LHCN-M2 (cell line): Measurements from ENCODE around the gene GANAB. TPM values are rescaled to one million over a fixed set of nuclear protein-coding genes. Genes with fewer than 3 reads are reported as not detected.
A peak's percentile ranks its signal among the peaks of the same experiment; 100 is the strongest.
"Not testable (repeated sequence)": the region's sequence is repeated elsewhere in the genome, so short reads cannot be mapped to it uniquely, and the experiment has no call there.

ENCODE experiments used
- DNase-seq: peaks from one replicate; pipeline ENCODE4 v3.0.0-alpha.2; 2012; ENCODE audit warnings: low read depth
- total RNA-seq: library from RNA; depleted of rRNA; stranded (reverse); fragments of >200 nt; gene quantifications from 2 replicates; pipeline ENCODE4 v1.2.3, GENCODE V29; 2014

Gene GANAB
- total RNA-seq, 1 experiment from 2014 or later, result 299 TPM

DNA sequence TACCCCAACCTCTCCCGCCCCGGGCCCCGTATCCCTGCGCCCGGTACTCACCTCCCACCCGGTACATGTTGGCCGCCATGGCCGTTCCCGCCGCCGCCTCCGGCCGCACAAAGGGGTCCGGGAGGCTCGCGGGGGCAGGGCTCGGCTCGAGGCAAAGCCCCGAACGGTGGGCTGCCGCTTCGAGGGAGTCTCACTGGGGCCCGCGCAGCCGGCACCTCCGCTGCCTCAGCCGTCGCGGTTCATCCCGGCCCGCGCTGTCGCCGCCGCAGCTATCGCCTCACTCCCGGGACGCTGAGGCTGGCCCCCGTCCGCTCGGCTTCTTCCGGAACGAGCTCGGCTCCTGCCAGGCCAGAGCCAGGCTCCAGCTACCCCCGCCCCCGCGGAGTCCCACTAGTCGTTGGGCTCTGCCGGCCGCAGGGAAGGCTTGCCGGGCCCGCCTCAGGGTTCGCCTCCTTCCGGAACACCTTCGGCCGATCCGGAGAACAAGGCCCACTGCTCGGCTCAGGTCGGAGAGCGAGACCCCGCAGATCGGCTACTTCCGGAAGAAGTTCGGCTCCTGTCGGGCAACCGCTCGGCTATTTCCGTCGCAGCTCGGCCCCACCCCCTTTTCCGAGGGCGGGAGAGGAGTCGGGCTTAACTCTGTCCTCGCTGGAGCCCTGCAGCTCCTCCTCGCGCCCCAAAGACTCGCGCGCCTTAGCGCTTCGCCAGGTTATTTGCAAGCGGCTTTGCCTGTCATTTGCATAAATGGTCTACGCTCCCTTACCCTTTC is 44.9 kb downstream of the GANAB start, which contains the start of gene MTA2:
Gene MTA2 (minus strand): TSS at position 494 of the 769 bp plus-strand sequence. CDS start 415 bp downstream, at position 79.
- DNase-seq, result peak; percentile 96

DNA sequence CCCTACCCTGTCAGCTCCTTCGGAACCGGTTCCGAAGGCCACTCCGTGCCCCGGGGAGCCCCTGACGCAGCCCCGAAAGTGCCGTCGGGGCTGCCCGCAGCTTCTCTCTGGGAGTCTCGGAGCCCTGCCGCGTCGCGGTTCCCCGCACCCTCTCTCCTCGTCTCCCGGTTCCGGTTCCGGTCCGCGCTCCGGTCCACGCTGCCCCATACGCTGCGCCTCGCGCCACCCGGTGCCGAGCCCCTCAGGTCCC is 45.4 kb downstream of the GANAB start:
- DNase-seq, result no peak

DNA sequence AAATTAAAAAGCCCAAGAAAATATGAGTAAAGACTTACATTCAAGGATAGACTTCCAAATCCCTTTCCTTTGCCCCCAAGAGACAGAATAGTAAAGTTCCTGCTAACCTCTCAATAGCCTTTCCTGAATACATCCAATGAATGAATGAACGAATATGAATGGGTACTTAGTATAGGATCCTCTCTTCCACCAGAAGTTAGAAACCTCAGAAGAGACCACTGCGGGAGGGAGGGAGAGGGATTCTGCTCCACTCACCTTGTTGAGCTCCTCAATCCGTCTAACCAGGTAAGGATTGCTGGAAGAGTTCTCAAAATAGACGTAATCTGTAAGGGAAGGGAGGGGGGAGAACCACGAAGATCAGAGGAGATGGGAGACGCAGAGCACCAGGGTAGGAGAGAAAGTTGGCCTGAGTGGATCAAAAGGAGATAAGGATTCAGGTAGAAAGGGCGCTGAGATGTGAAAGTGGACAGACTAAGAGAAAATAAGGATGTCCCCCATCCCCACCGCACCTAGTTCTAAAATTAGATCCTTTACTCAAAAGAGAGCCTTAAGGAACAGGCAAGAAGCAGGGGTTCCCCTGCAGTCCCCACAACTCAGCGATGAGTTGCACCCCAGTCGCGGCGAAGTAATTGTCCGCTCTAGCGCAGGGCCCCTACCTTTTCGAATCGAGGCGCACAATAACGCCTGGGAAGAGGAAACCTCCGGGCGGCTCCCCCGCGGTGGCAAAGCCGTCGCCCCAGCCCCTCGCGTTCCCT is 45.9 kb downstream of the GANAB start:
- no peak for DNase-seq

DNA sequence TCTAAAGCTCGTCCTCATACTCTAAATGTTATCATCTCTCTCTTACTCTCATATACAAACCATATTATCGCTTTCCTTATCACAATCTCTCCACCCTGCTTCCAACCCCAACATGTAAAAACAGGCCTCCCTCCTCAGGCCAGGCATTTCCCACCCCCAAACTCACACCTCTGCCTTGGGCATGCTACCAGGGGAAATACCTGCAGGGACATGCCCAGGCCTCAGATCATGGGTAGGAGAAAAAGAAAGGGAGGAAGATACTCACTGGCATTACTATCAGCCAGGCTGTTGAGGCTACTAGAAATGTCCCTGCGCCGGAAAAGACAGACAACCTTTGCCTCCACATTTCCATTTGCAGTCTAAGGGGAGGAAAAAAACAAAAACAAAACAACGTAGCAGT is 46.5 kb downstream of the GANAB start:
- no peak for DNase-seq

DNA sequence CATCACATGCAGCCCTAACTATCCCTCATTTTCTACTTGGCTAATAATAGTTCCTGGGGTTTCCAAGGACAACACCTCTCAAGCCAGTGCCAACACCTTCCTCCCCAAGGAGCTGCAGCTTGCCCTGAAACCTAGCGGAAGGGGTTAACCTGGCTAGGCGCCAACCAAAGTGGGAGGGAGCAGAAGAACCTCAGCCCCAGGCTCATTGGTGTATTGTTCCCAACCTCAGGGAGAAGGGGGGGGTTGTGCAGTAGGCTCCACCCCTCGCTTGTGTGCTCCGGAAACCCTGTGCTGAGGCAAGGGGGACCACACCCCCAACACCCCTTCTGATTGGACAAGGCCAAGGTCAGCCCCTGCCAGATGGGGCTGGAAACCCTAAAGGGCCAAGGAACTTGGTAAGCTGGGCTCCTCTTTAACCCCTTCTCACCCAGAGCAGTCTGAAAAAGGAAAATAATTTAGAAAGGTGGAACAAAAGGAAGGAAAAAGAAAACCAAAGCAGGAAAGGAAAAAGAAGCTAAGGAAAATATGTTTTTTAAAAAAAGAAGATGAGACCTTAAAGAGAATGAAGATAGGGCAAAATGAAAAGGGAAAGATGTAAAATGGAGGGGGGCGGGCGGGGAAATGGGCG is 47.2 kb downstream of the GANAB start:
- peak; percentile 99 for DNase-seq

DNA sequence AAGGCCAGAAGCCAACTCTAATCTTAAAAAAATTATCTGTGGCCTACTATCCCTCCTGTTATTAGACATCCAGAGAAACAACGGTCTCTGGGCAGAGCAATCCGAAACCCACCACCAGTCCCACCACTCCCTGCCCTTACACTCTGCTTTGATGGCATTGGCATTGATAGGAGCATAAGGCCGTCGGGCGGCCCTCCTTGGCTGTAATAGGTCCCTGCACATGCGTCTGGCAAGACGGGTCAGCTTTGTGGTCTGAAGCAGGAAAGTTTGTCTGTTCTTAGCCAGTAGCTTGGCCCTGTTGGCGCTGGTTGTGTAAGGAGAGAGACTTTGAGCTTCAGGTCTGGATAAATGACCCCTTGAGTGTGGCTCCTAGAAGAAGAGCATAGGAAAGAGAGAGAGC is 51.3 kb downstream of the GANAB start:
- DNase-seq, result no peak

DNA sequence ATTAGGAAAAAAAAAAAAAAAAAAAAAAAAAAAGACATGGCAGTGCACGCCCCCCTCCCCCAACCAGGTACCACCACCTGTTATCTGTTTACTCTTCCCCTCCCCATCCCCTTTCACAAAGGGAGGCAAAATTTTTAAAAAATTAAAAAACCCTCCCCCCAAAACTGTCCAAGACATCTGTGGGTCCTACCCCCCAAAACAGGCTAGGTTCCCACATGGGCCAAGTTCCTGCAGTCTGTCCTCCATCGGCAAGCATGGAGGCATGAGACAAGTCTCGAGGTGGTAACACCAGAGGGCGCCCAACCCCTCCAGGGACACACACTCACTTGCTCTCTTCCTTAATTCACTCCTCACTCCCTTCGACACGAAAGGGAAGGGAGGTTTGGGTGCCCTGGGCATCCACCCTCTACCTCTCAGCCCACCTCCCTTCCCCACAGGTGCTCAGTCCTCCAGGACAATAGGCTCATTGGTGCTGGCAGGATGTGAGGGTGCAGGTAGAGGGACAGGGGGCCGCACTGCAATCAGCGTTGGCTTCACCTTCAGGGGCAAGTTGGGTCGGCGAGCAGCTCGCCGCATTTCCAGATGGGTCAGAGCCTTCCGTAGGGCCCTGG is 52.9 kb downstream of the GANAB start:
- peak; percentile 78 for DNase-seq

DNA sequence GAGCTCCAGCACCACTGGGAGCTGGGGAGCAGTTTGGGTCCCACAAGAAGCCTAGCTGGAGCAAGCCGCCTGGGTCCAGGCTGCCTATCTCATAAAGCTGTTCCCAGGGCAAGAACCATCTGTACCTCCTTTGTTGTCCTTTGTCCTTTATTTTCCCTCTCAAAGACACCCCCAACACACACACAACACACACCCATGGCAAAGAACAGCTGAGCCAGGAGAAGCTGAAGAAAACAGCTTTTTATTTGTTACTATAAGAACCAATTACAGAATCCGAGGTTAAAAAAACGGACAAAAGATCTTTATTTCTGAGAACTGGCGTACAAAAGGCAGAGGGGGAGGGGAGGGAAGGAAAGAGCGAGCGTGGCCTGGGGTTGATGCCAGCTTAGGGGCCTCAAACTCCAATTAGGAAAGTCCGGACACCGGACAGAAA is 53.4 kb downstream of the GANAB start:
- DNase-seq, result no peak

DNA sequence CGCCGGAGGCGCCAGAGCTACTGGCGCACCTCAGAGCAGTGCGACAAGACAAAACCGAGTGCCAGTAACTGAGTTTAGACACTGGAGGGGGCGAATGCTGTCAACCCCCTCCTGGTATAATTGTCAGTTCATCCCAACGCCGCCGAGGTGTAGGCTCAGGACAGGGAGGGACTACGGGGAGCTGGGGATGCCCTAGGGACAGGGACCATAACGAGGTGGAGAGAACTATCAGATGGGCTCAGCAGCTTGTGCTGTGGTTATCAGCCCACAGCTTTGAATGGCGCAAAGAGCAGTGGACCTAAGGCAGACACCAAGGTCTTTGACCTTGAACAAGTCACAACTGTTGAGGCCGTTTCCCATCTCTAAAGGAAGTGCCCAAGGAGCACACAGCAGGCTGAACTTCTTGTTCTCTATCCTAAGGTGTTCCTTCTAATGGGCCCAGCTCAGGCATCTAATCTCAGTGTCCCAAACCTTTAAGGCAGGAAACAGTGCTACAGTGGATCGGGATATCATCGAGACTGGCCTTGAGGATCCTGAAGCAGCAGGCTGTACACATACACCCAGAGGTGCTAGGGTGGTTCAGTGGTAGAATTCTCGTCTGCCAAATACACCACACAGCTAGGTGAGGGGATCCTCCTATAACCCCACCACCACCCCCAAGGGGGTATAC is 54.1 kb downstream of the GANAB start:
- no peak for DNase-seq

DNA sequence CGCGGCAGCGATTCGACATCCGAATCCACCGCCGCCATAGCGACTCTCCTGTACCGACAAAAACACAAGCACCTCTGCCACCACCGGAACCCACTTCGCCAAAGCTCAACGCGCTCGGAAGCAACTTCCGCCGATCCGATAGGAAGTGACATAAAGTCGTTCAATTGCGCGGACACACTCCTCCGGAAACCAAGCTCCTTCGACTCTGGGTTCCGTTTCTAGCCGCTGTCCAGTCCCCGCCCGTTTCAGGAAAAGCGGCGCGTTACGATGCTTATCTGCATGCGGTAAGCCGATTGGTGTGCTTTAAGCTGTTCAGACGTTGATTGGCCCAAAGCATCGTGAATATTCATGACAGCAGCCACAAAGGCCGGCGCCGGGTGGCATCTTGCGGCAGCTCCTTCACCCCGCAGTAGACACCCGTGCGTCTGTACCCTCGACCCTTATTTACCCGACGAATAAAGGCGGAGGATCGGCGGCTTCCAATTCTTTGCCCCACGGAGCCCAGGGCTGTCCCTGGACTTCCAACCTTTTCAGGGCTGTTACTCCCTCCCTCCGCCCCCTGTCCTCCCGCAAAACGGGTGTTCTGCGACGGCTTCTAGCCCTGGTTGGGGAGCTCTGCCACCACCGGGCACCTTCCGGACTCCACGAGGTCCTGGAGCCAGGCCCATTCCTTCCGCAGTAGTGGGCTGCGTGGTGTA is 54.8 kb downstream of the GANAB start, which contains the start of gene TUT1:
Gene TUT1 (minus strand): TSS at position 76 of the 698 bp plus-strand sequence. CDS start 38 bp downstream, at position 38.
- peak; percentile 99 for DNase-seq

DNA sequence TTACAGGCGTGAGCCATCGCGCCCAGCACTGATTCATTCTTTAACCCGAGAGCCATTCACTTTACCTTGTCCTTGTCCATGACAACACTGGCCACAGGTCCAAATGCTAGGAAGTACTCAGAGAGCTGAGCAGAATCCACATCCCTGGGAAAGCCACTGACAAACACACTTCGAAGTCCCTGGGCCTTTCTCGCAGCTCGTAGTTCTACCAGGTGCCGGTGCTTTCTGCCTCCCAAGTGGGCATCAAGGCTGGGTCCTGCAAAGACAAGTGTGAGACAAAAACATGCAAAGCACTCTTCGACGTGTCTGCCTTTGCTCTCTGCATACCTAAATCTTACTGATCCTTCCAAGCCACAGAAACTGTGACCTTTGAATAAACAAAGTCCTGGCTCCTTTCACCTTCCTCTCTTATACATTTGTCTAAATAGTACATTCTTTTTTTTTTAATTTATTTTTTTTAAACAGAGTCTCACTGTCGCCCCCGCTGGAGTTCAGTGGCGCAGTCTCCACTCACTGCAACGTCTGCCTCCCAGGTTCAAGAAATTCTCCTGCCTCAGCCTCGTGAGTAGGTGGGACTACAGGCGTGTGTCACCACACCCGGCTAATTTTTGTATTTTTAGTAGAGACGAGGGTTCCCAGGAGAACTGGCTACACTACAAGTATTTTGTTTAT is 57.3 kb downstream of the GANAB start:
- no peak for DNase-seq

DNA sequence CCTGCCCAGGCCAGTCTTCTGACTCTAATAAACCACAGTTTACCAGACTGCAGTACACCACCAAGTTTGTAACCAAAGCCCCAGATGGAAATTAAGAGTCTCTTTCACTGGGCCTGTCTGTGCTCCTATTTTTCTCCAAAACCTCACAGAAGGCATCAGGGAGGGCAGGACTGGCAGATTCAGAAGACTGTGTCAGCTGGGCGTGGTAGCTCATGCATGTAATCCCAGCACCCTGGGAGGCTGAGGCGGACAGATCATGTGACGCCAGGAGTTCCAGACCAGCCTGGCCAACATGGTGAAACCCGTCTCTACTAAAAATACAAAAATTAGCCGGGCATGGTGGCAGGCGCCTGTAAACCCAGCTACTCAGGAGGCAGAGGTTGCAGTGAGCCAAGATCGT is 61.1 kb downstream of the GANAB start:
- DNase-seq, result not testable (repeated sequence)

DNA sequence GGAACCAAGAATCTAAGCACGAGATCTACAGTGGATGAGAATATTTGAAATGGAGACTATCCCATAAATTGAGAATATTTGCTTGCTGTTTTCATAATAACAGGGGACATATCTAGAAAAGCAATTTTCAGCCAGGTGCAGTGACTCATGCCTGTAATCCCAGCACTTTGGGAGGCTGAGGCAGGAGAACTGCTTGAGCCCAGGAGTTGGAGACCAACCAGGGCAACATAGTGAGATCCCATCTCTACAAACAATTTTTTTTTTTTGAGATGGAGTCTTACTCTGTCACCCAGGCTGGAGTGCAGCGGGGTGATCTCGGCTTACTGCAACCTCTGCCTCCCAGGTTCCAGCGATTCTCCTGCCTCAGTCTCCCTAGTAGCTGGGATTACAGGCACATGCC is 64.7 kb downstream of the GANAB start:
- DNase-seq, result not testable (repeated sequence)

DNA sequence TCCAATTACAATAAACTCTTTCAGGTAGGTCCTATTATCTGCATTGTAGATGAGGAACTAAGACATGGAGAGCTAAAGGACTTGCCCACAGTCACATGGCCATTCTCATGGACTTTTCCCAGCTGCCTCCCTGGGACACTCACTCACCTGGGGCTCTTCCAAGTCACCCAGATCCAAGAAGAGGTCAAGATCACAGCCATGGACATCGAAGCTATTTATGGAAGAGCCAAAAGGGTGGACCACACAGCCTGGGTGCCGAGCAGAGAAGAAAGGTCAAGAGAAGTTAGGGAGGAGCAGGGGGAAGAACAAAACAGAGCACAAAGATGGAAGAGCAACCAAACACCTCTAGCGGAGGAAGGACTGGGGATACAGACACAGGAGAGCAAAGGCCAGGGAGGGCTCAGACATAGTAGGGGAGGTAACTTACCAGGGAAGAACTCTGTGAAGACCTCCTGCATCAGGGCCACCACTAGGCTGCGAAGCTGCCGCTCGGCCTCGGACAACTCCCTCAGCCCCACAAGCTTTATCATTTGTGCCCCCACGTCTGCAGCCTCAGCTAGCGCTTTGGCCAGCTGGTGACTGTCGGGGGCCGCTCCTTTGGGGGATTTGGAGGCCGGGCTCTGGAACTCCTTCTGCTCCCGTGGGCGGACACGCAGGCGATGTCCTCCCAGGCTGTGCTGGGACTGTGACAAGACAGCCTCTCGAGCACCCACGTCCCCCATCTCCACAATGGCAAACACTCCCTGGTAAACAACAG is 65.3 kb downstream of the GANAB start:
- DNase-seq, result no peak

DNA sequence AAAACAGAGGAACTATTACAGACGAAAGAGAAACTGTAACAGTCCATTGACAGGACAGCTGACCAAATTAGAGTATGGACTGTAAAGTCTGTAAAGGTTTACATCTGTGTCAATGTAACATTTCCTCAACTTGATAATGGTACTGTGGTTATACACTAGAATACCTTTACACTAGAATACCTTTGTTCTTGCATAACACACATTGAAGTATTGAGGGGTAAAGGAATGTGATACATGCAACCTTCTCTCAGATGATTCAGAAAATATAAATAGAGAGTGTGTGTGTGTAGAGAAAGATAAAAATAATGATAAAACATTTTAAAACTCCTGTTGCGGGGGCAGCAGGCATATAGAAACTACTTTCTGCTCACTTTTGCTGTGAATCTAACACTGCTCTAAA is 67.2 kb downstream of the GANAB start:
- DNase-seq, result no peak

DNA sequence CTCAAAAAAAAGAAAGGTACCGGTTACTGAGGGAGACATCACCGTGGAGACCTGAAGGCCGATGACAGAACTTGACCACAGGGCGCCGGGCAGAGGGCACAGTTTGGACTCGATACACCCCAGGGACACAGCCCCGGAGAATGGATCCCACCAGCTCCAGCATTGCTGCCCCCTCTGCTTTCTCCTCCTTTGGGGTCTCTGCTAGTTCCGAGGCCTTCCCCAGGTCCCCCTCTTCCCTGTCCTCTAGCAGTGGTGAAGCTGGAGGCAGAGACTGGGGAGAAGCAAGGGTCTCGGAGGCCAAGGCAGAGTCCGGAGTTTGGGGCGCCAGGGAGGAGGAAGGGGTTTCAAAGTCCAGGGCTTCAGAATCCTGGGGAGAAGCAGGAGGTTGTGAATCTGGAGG is 67.9 kb downstream of the GANAB start:
- DNase-seq, result no peak

DNA sequence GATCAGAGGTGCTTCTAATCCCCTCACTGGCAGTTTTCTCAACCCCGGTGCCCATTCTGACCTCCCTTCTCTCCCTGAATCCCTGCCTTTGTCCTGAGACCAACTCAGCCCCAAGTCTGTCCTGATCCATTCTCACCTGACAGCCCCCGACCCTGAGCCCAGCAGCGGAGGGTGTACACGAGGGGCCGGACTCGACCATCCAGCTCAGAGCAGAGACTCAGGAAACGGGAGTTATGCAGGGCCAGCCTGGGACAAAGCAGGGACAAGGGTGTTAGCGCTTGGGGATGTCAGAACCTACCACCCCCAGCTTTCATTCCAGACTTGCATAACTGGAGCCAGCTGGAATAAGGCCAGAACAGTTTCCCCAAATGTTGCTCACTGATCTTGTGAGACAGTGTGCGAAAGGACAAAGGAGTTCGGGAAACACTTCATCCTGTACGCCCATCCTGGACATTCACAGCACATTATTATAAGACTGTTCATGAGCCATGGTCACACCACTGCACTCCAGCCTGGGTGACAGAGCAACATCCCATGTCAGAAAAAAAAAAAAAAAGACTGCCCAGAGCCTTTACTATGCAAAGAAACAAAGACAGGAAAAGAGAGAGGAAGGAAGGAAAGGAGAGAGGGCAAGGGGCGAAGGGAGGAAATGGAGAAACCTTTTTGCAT is 69.2 kb downstream of the GANAB start:
- DNase-seq, result no peak

DNA sequence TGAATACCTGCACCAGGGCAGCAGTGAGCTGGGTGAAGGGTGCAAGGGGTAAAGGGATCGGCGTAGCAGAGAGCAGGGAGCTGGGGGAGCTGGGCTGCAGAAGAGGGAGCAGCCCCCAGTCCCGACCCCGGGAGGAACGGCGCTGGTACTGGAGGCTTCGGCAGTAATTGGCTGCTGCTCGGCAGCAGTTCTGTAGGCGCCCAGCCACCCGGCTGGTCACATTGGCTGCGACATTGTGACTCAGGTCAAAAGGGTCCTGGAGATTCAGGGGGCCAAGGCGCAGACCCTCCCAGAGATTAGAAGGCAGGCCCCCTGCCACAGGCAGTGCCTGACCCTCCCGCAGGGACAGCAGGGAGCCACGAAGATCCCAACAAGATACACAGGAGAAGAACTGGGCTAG is 70.6 kb downstream of the GANAB start:
- no peak for DNase-seq

DNA sequence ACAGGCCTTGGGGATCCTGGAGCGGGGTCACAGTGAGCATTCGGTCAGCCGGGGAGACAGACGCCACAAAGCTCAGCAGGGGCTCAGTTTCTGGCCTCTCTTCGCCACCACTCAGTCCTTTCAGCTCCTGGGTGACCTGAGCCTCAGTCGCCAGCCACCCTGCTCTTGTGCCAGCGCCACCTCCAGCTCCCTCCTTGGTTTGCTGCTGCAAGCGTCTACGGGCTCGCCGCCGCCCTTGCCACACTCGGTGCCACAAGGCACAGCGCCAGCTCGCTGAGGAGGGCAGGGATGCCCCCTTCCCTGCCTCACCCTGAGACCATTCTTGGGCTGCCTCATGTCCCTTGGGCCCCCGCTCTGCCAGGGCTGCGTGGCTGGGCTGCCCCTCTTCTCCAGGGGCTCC is 71.3 kb downstream of the GANAB start:
- no peak for DNase-seq
